ENCODE data around the gene MSI2. TPM values are rescaled to one million over a fixed set of nuclear protein-coding genes. Genes with fewer than 3 reads are reported as not detected.

MSI2 gene
- total and polyA plus RNA-seq, 2 donors (not counting 3 experiments of a cell fraction or from before 2014, with no cell fraction given): 20.9 to 59.3 TPM

- Histone ChIP-seq H3K27me3 (ENCODE audit: control insufficient read depth in 2 of 2, insufficient read depth in 2 of 2, low read length in 2 of 2) (no peaks in the 10 kb centered on the region), H3K9me1 (replicated peaks; ENCODE audit: control insufficient read depth, extremely low read depth, insufficient read depth, low read length) (no peaks in the 10 kb centered on the region), H3K4me1 (ENCODE audit: control insufficient read depth, extremely low read depth, insufficient read depth, low read length) (no peaks in the 10 kb centered on the region), H4K20me1 (replicated peaks; ENCODE audit: control insufficient read depth, extremely low read depth, insufficient read depth, low read length) (peaks cover 2% of the 10 kb centered on the region), H3K36me3 (ENCODE audit: control insufficient read depth in 2 of 2, extremely low read depth in 1 of 2, insufficient read depth in 2 of 2, low read length in 2 of 2) (no peaks in the 10 kb centered on the region), H3K27ac (ENCODE audit: insufficient read depth, low read depth, low read length) (no peak overlapping the region), H3K4me3 (replicated peaks in 1 of 3; ENCODE audit: insufficient read depth in 1 of 3, low read depth in 1 of 3, low read length in 3 of 3) (no peak overlapping the region), H3K4me2 (ENCODE audit: insufficient read depth, low read length) (no peak overlapping the region), H3K79me2 (ENCODE audit: control insufficient read depth, insufficient read depth, low read length) (no peaks in the 10 kb centered on the region), H3K9me3 (replicated peaks; ENCODE audit: control insufficient read depth, insufficient read depth, low read length) (no peaks in the 10 kb centered on the region), H3K9ac (replicated peaks; ENCODE audit: extremely low read depth, insufficient read depth, low read length) (no peak overlapping the region), H2AFZ (ENCODE audit: low read depth, low read length) (no peak overlapping the region)
- ChIA-PET POLR2A (no interaction called here), CTCF (interaction anchor here (1.0 to 1.2 kb wide), 2 partner anchors 212 to 328 kb away, joined by 3 to 5 read pairs; no protein-coding TSS in a partner anchor)
- intact Hi-C loops (cut with micrococcal nuclease): no loop called here
- TF ChIP-seq JUN (IDR thresholded peaks at IDR 0.05; ENCODE audit: borderline replicate concordance, insufficient read depth, insufficient read length, low read depth) (no peak), MYC (IDR thresholded peaks at IDR 0.05; ENCODE audit: low read depth, low read length) (no peak), POLR2A (IDR thresholded peaks at IDR 0.05; ENCODE audit: low read depth, low read length) (no peak)
- no TSS peak for BruUV-seq (replicated peaks)
- FAIRE-seq (no peak), DNase-seq (ENCODE audit: low read depth, low spot score) (no peak)
- dilution Hi-C loops (cut with MboI; ENCODE audit: extremely low pct_ligation_motif_present, low sequenced_read_pairs): no loop called here
Measured at GRCh38 chr17:57455063-57455914, 199.0 kb downstream of the MSI2 start.

GRCh38 chr17:57456622-57457021, 200.3 kb downstream of the MSI2 start:
- H3K9me3 ChIP-seq (replicated peaks; ENCODE audit: control insufficient read depth, insufficient read depth, low read length): no peaks in the 10 kb centered on the region
- H4K20me1 ChIP-seq (replicated peaks; ENCODE audit: control insufficient read depth, extremely low read depth, insufficient read depth, low read length): peaks cover 2% of the 10 kb centered on the region
- FAIRE-seq: no peak
- no peak overlapping the region for H2AFZ ChIP-seq (ENCODE audit: low read depth, low read length)
- H3K4me2 ChIP-seq (ENCODE audit: insufficient read depth, low read length): no peak overlapping the region
- DNase-seq (ENCODE audit: low read depth, low spot score): no peak
- dilution Hi-C loops (cut with MboI; ENCODE audit: extremely low pct_ligation_motif_present, low sequenced_read_pairs): no loop called here
- intact Hi-C loops (cut with micrococcal nuclease): no loop called here
- ChIA-PET POLR2A (no interaction called here), CTCF (no interaction called here)
- no peak overlapping the region for H3K4me3 ChIP-seq (replicated peaks in 1 of 3; ENCODE audit: insufficient read depth in 1 of 3, low read depth in 1 of 3, low read length in 3 of 3)
- TF ChIP-seq JUN (IDR thresholded peaks at IDR 0.05; ENCODE audit: borderline replicate concordance, insufficient read depth, insufficient read length, low read depth): no peak
- TF ChIP-seq GATA2 (IDR thresholded peaks at IDR 0.05; ENCODE audit: insufficient read depth, insufficient read length, low read depth, low read length): no peak
- no peak for TF ChIP-seq POLR2AphosphoS5 (IDR thresholded peaks at IDR 0.05; ENCODE audit: insufficient read depth, low read depth, low read length)
- TF ChIP-seq CTCF (IDR thresholded peaks at IDR 0.05; ENCODE audit: extremely low read depth in 1 of 2, insufficient read depth in 1 of 2, low read depth in 1 of 2, low read length in 2 of 2): no peak
- no peak for TF ChIP-seq FOS (IDR thresholded peaks at IDR 0.05; ENCODE audit: borderline replicate concordance, insufficient read depth, low read length)
- no peak for TF ChIP-seq EZH2 (IDR thresholded peaks at IDR 0.05; ENCODE audit: borderline replicate concordance, low read depth, low read length, severe bottlenecking)
- no peak for TF ChIP-seq POLR2A (IDR thresholded peaks at IDR 0.05; ENCODE audit: low read depth, low read length)
- no peak for TF ChIP-seq MYC (IDR thresholded peaks at IDR 0.05; ENCODE audit: low read depth, low read length)
- no peak for TF ChIP-seq MAX (IDR thresholded peaks at IDR 0.05; ENCODE audit: insufficient read depth, insufficient read length)
- no peaks in the 10 kb centered on the region for H3K4me1 ChIP-seq (ENCODE audit: control insufficient read depth, extremely low read depth, insufficient read depth, low read length)
- no TSS peak for BruUV-seq (replicated peaks)
- H3K9ac ChIP-seq (replicated peaks; ENCODE audit: extremely low read depth, insufficient read depth, low read length): no peak overlapping the region
- no peaks in the 10 kb centered on the region for H3K79me2 ChIP-seq (ENCODE audit: control insufficient read depth, insufficient read depth, low read length)
- no peaks in the 10 kb centered on the region for H3K27me3 ChIP-seq (ENCODE audit: control insufficient read depth in 2 of 2, insufficient read depth in 2 of 2, low read length in 2 of 2)
- no peak overlapping the region for H3K27ac ChIP-seq (ENCODE audit: insufficient read depth, low read depth, low read length)
- no peaks in the 10 kb centered on the region for H3K9me1 ChIP-seq (replicated peaks; ENCODE audit: control insufficient read depth, extremely low read depth, insufficient read depth, low read length)
- H3K36me3 ChIP-seq (ENCODE audit: control insufficient read depth in 2 of 2, extremely low read depth in 1 of 2, insufficient read depth in 2 of 2, low read length in 2 of 2): no peaks in the 10 kb centered on the region

Data from endothelial cell of umbilical vein (primary cell).